ENCODE measurements around the gene NPAS2.

The NPAS2 gene

DNA sequence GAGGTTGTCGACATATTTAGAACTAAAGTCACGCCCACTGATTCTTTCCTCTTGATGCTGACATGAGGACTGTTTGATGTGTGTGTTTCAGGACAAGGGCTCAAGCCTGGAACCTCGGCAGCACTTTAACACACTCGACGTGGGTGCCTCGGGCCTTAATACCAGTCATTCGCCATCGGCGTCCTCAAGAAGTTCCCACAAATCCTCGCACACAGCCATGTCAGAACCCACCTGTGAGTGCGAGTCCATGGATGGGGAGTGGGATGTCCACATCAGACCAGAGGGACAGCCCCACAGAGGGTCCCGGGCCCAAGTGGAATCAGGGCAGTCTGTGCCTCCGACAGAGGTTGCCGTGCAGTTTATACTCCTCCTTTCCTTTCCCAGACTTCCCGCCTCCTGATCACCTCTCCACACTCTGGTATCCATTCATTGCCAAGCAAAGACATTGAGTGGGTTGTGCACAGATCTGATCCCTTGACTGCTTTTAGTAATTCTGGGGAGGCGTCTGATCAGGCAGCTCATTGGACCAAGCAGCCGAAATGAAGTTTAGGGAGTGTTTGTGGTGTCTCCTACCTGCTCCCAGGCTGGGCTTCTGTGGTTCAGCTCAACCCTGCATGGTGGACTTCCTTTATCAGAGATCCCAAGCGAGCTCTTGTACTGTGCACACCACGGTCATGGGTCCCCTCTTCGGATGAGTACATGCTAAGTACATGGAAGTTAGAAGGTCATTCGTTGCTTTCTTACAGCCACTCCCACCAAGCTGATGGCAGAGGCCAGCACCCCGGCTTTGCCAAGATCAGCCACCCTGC lies 155.0 kb downstream of the NPAS2 start:
- no peak for DNase-seq

DNA sequence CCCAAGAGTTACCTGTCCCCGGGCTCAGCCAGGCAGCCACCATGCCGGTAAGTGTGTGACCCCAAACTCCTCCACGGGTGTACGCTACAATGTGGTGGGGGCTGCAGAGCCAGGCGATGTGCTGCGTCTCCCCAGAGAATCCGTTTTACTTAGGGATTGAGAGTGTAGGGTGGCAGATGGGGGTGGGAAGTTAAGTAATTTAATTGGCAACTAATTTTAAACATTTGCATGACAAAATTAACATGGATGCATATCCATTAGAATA lies 155.5 kb downstream of the NPAS2 start:
- DNase-seq = no peak

DNA sequence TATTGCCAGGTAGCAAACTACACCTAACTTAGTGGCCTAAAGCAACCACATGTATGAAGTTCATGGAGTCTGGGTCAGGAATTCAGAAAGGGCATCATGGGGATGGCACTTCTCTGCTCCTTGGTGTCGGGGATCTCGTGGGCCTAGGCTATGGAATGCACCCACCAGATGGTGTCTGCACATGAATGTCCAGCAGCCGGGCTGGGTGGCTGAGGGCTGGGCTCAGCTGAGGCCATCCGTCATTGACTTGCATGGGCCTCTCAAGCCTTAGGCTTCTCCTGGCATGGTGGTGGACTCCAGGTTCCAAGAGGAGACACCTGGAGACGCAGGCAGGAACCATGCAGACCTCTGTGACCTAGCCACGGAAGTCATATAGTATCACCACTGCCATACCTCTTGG lies 156.1 kb downstream of the NPAS2 start:
- DNase-seq = no peak

DNA sequence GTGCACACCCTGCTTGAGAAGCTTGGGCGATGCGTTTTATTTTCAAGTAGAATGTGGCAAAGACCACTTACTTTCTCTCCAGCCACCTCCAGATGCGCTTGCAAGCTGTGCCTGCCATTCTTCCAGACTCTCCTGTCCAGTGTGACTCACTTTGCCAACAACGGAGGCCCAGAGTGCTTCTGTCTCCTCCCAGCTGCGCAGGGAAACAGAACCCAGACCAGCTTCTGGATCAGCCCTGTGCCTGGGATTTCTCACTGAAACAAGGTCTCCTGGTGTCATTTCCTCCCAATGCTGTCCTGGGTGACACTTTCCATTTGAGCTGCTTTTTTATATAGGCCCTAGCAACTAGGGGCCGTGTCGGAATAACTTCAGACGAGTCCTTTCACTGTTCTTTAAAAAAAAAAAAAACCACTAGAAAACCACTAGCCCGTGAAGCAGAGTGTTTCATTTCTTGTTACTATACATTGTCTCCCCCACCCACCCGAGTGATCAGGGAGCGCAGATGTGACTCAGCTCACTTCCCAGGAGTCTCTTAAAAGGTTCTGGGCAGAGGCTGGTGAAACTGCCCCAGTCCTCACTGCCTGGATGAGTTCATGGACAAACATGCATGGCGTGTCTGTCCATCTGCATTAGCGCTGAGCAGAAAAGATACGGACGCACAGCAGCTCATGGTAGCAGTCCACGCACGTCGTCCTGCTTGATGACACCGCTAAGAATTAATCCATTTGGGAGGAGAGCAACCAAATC lies 156.9 kb downstream of the NPAS2 start:
- DNase-seq = no peak

DNA sequence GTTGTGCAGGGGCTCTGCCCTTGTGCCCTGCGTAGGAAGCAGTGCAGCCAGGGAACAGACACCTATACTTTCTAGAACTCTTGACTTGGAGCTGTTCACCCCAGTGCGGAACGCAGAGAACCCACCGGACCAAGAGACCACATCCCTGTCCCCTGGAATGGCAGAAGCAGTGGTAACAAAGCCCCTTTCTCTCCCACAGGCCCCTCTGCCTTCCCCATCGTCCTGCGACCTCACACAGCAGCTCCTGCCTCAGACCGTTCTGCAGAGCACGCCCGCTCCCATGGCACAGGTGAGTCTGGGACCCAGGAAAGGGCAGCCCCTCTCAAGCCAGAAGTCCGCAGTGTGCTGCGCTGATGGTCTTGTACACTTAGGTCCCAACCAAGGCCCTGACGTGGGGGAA lies 157.6 kb downstream of the NPAS2 start:
- no peak for DNase-seq

DNA sequence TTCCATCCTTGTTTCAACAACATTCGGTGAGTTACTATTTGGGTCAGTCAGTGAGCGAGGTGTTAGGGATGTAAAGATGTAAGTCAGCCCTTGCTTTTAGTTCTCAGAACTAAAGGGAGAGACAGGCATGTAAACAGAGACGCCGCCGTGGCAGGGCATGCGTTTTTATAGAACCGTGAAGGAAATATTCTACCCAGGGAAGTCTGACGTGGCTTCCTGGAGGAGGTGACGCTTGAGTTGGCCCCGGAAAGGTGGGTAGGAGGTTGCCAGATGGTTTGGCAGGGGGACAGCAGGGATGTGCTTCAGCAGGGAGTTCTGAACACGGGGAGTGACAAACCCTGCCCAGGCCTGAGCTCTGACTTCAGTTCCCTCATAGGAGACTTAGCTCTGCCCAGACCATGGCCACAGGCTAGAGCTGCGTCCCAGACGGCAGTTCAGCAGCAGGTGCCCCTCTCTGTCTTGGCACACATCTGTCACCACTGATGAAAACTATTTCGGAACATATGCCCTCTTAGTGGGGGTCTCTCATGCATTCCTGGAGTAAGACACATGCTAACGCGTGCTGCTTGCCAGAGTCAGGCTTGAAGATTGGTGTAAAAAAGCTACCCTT lies 158.7 kb downstream of the NPAS2 start:
- DNase-seq = no peak

DNA sequence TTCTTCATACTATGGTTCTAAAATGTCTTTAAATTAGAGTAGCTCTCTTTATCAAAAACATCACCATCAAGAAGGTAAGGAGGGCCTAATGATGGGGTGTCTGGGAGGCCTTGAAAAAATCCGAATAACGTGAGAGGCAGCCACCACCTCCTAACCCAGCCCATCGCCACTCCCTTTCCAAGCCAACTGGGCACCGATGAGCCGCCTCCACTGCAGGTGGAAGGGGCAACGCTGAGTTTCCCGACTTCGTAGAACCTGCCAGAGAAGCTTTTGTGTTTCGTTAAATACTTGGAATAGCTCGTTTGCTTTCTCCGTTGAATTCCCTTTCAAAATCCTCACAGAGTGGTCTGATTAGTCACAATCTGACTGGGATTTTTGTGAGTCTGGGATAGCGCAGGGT lies 160.1 kb downstream of the NPAS2 start:
- DNase-seq = no peak

DNA sequence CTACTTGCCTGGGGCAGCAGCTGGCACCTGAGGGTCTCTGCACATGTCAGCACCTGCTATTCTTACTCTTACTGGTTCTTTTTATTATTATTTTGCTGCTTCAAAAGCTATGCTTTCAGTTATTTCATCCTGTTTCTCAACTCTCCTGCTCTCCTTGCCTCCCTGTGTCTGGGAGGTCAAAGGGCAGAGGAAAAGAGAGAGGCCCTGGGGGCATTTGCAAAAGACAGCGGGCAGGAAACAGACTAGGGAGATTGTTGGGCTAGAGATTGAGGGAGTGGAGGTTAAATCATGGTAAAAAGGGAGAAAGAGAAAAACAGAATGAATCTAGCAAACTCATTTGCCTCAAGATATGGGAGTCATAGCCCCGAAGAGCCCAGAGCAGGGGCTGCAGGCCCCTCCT lies 161.1 kb downstream of the NPAS2 start:
- no peak for DNase-seq

DNA sequence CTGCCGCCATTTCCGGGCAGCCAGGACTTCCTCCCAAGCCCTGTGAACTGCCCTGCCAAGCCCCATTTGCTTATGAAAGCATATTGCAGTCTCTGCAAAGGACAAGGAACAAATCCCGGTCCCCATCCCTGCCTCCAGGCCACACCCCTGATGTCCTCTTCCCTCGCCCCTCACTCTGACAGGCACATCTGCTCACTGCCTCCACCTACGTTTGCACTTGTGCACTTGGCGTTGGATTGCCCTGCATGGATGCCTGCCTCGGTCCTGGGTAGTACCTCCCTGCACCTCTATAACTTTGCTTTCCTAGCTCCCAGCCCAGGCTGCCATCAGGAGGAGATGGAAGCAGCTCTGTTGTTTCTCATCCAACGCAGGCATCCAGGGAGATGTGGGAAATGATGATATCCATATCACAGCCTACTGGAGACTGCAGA lies 162.5 kb downstream of the NPAS2 start:
- no peak for DNase-seq

DNA sequence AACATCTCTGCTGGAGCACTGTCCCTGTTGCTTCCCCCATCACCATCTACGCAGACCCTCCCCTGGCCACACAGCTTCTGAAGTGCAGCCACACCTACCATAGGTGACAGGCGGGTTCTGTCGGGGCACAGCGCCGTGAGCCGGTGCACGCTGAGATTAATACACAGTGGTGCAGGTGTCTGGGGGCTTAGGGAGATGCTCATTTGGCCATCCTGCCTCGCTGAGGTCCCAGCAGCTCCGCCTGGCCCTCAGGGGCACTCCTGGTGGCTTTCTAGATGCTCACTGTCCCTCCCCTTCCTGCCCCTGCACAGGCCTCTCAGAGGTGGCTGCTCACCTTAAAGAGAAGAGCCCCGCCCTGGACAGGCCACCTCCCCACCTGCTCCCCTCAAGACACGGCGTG lies 163.3 kb downstream of the NPAS2 start:
- DNase-seq = no peak

DNA sequence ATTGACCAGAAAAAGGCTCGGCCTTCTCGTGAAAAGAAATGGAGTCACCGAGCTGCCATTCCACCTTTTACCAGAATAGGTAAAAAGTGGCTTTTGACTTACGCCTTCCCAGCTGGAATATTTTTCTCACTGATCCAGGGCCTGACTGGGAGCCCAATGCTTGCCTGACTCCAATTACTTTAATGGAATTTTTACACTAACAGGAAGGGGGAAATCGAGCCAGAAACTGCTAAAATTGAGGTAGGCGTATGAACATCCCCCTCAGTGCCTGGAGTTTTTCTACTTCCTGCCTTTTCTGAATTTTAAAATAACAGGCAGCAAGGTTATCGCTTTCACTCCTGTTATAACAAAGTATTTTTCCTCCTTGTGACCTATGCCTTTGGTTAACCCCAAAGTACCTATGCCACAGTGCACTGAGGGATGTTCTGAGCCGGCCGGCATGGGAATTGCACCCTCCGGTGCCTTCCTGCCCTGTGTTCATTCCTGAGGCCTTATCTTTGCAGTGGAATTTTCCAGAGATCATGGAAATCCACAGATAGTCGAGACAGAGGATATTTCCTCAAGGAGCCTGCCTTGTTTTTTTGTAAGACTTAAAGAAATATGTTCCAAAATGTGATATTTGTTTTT lies 163.9 kb downstream of the NPAS2 start:
- no peak for DNase-seq

DNA sequence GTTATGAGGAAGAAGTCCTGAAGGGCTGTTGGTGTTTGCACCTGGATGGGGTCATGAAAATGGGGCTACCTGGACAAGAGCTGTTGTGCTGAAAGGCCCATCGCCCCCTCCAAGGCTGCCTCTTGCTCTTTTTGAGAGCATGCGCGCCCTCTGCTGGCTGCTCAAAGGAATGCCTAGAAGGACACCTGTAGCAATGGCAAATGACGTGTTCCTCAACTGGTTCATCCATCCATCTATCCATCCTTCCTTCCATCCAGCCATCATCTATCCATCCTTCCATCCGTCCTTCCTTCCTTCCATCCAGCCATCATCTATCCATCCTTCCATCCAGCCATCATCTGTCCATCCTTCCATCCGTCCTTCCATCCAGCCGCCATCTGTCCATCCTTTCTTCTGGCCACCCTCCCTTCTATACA lies 165.0 kb downstream of the NPAS2 start:
- peak; percentile 75 to 77 for DNase-seq

DNA sequence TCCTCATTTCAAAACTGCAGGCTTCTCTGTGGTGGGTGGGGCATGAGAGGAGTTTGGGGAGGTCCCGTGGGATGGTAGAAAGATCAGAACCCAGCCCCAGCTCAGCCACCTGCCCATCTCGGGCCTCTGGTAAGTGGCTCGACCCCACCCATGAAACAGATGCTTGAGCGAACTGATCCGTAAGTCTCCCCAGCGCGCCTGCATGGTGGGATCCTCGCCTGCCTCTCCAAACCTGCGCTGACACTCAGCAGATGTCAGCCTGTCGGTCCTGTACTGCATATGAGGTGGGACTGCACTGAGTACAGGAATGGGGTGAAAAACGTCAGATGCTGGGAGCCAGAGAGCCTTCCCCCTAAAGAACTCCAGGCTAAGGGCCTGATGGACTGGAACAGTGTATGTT lies 166.2 kb downstream of the NPAS2 start:
- DNase-seq = no peak

DNA sequence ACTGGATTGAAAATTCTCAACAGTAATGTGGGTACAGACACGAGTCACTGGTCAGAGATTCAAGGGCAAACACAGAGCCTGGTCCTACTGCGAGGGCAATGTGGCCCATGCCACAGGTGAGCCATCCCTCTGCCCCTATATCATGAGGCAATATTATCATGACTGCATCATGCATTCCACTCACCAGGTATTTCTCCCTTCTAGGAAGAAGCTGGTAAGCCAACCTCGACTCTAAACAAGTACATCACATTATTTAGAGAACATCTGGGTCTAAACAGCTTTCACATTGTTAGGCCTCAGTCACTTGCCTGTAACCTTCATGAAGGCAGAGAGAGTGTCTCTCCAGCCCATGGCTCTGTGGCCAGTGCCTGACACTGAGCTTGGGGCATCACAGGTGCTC lies 167.6 kb downstream of the NPAS2 start:
- DNase-seq = no peak

DNA sequence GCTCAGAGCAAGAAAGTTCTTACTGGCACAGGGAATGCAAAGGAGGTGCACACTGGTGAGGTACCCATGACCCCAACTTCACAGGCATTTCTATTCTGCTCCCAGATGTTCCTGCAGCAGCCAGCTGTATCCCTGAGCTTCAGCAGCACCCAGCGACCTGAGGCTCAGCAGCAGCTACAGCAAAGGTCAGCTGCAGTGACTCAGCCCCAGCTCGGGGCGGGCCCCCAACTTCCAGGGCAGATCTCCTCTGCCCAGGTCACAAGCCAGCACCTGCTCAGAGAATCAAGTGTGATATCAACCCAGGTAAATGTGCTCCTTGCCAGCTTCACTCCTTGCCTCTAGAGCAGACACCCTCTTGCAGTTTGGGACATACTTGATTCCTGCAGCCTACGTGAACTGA lies 168.0 kb downstream of the NPAS2 start:
- DNase-seq = no peak

DNA sequence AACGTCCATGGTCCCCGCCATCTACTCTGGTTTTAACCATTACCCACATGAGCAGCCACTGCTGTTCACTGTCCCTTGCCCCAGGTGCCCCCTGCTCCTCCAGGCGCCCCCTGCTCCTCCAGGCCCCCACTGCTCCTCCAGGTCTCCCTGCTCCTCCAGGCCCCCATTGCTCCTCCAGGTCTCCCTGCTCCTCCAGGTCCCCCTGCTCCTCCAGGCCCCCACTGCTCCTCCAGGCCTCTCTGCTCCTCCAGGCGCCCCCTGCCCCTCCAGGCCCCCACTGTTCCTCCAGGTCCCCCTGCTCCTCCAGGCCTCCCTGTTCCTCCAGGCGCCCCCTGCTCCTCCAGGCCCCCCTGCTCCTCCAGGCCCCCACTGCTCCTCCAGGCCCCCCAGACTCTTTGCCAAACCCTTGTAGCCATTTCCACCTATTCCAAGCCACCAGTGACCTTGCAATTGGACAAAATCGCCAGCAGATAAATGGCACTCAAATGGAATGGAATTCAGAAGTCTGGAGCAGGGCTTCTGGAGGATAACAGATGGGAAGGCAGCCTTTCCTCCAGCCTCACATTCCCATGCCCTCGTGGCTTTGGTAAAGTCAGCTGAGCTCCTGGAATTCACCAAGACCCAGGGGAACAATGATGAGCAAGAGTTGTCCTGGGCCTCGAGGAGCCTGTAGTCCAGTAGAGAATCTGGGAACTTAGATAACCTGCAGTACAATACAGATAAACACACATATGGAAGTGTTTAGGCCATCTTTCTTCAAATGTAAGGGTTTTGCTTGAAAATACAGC lies 168.9 kb downstream of the NPAS2 start:
- DNase-seq = no peak

DNA sequence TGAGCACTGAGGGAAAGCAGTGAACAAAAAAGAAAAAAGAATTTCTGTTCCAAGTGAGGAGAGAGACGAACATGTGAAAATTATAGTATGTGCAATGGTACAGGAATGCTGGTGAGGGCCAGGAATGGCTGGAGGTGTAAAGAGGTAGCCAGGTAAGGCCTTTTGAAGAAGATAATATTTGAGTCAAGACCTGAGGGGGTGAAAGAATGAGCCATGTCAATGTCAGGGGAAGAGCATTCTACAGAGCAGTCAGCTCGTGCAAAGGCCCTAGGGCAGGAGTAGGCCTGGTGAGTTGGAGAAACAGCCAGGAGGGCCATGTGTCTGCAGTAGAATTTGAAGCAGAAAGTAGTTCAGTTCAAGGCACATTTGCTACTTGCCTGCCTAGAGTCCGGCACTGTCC lies 169.7 kb downstream of the NPAS2 start:
- no peak for DNase-seq

DNA sequence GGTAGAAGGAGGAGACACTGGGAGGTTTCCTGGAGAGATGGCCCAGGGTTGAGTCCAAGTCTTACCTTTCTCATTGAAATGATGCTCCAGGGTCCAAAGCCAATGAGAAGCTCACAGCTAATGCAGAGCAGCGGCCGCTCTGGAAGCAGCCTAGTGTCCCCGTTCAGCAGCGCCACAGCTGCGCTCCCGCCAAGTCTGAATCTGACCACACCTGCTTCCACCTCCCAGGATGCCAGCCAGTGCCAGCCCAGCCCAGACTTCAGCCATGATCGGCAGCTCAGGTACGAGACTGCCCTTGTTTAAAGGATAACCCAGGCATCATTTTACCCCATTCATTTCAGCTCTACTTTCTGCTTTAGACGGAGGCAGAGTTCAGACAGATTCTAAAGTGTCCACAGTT lies 170.2 kb downstream of the NPAS2 start:
- DNase-seq = no peak

DNA sequence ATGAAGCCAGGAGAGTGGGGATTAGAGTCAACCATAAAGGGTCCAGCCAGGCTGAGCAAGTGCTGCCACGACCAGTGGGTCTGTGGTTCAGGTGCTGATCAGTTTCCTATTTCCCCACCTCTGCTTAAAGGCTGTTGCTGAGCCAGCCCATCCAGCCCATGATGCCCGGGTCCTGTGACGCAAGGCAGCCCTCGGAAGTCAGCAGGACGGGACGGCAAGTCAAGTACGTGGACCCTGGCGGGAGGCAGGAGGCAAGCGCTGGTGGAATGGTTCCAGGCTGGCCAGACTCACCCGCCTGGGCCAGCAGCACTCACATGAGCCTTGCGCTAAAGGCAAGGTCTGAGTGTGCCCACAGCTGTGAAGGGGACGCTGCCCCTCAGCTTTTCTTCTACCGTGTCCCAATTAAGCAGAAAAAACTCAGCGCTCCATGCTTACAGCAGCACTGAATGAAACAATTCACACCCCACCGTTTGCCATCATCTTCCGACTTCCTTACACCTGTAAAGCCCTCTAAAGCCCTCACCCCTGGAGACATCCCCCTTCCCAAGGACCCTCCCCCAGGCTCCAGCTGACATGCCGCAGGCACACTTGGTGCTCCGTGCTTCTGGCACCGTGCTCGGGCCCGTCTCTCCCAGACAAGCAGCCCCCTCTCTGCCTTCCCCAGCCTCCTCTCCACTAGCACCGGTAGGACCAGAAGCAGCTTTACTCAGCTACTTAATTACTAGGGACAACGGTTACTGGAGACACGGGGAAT lies 170.9 kb downstream of the NPAS2 start:
- no peak for DNase-seq

DNA sequence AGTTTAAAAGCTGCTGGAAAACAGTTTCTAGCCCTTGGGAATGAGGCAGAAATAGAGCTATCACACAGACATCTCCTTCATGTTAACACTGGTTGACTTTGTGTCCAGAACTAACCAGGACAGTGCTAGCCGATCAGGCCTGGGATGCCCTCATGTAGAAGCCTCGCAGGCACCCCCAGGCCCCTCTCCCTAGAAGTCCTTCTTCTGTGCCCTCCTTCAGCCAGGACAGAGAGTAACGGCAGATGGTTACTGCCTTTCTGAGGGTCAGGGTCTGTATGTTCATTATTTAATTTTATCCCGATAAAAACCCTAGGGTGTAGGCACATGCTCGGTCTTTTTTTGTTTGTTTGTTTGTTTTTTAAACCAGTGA lies 171.4 kb downstream of the NPAS2 start:
- no peak for DNase-seq

DNA sequence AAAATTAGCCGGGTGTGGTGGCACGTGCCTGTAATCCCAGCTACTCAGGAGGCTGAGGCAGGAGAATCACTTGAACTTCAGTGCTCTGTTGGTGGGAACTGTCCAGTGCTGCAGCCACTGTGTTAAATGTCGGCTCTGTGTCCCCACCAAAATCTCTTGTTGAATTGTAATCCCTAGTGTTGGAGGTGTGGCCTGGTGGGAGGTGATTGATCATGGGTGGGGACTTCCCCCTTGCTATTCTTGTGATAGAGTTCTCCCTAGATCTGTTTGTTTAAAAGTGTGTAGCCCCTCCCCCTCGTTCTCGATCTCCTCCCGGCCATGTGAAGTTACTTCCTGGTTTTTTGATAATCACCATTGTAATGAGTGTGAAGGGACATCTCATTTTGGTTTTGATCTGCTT lies 172.3 kb downstream of the NPAS2 start:
- no peak for DNase-seq

DNA sequence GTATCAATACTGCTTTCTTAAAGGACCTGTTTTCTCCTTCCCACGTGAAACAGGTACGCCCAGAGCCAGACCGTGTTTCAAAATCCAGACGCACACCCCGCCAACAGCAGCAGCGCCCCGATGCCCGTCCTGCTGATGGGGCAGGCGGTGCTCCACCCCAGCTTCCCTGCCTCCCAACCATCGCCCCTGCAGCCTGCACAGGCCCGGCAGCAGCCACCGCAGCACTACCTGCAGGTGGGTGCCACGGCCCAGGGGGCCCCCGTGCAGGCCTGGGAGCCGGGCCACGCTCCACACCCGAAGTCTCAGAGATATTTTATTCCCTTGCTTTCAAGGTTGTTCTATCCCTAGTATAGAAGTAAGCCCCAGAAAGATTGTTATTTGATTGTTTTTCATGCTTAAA lies 173.4 kb downstream of the NPAS2 start:
- DNase-seq = no peak
